ENCODE results near the gene SPATA31C1.

GRCh38 chr9:87891754-87892153, 26.0 kb upstream of the SPATA31C1 start:
- TF ChIP-seq ZNF274 (IDR thresholded peaks at IDR 0.05; ENCODE audit: low read depth, low read length) (no peak), SUZ12 (IDR thresholded peaks at IDR 0.05; ENCODE audit: extremely low read depth, insufficient read depth, insufficient read length) (no peak)
